SKM-1 treated with dmso at 0.1 percent for 144 hours (cell line): ENCODE results near the gene BMPER.

Experiments used
- DNase-seq: peaks from one replicate; lab custom pipeline; 2025; ENCODE audit not compliant: unreplicated experiment; lab: John Stamatoyannopoulos, UW

Gene BMPER

GRCh38 chr7:34059136-34059828 lies 153.9 kb downstream of the BMPER start:
- no peak for DNase-seq

- no peak for DNase-seq
Measured at GRCh38 chr7:34060196-34060947, 155.0 kb downstream of the BMPER start.

GRCh38 chr7:34061149-34061548 lies 155.8 kb downstream of the BMPER start:
- no peak for DNase-seq

- DNase-seq, result no peak
Measured at GRCh38 chr7:34062341-34062740, 157.0 kb downstream of the BMPER start.

GRCh38 chr7:34062826-34063225 lies 157.5 kb downstream of the BMPER start:
- DNase-seq, result no peak

- no peak for DNase-seq
Measured at GRCh38 chr7:34064519-34065158, 159.3 kb downstream of the BMPER start.

GRCh38 chr7:34066411-34066810 lies 161.1 kb downstream of the BMPER start:
- DNase-seq, result no peak

GRCh38 chr7:34067005-34067778 lies 161.9 kb downstream of the BMPER start:
- DNase-seq, result no peak

GRCh38 chr7:34069676-34070075 lies 164.3 kb downstream of the BMPER start:
- no peak for DNase-seq

GRCh38 chr7:34070511-34071323 lies 165.4 kb downstream of the BMPER start:
- no peak for DNase-seq

GRCh38 chr7:34073676-34074075 lies 168.3 kb downstream of the BMPER start:
- no peak for DNase-seq

- no peak for DNase-seq
Measured at GRCh38 chr7:34074421-34074820, 169.1 kb downstream of the BMPER start.

- no peak for DNase-seq
Measured at GRCh38 chr7:34075523-34076370, 170.4 kb downstream of the BMPER start.

GRCh38 chr7:34077168-34077567 lies 171.8 kb downstream of the BMPER start:
- no peak for DNase-seq

GRCh38 chr7:34078864-34079263 lies 173.5 kb downstream of the BMPER start:
- no peak for DNase-seq

- DNase-seq, result no peak
Measured at GRCh38 chr7:34080513-34080912, 175.2 kb downstream of the BMPER start.

- no peak for DNase-seq
Measured at GRCh38 chr7:34081935-34082334, 176.6 kb downstream of the BMPER start.

- DNase-seq, result no peak
Measured at GRCh38 chr7:34083440-34083839, 178.1 kb downstream of the BMPER start.

GRCh38 chr7:34084651-34085050 lies 179.3 kb downstream of the BMPER start:
- no peak for DNase-seq

GRCh38 chr7:34086064-34086463 lies 180.7 kb downstream of the BMPER start:
- DNase-seq, result no peak
